Limb (tissue), 2 donors: ENCODE results near the gene ZSWIM6.
"Not testable (repeated sequence)": the region's sequence is repeated elsewhere in the genome, so short reads cannot be mapped to it uniquely, and the experiment has no call there.

ENCODE experiments used
- DNase-seq, 2 donors: peaks; one replicate each; pipeline ENCODE4 v3.0.0-alpha.2; 2016; ENCODE audit errors: extremely low spot score in 2 of 2

The ZSWIM6 gene

DNA sequence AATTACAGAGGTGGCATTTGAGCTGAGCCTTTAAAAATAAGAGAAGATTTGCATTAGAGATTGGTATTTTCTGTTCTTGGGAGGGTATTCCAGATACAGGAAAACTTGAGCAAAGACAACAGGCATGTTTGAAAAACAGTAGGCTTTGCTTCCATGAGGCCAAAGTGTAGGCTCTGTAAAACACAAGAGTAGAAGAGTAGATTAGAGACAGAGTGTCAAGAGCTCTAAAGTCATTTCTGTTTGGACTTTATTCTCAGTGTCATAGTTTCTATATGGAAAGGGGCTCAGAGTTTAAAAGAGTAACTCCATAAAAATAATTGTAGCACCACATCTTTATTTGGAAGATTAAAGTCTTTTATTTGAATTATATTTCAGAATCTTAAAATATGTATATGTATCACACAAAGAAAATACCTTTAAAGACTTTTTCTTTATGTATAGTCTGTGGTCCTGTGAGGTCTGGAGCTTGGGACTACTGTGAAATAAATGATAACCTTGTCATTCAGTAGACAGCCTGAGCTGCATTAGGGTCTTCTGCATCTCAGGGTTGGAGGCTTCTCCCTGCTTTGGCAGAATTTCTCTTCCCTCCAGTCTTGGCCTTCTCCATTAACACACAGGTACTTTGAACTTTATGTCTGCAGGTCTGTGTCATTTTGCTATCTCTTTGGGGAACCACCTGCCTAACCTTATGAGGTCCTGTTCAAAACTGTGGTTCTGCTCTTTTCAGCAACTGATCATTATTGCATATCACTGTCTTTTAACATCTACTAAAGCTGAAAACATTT is 73.6 kb downstream of the ZSWIM6 start:
- no peak for DNase-seq

- not testable (repeated sequence) for DNase-seq
Observed at GRCh38 chr5:61406497-61406896, 74.4 kb downstream of the ZSWIM6 start.

DNA sequence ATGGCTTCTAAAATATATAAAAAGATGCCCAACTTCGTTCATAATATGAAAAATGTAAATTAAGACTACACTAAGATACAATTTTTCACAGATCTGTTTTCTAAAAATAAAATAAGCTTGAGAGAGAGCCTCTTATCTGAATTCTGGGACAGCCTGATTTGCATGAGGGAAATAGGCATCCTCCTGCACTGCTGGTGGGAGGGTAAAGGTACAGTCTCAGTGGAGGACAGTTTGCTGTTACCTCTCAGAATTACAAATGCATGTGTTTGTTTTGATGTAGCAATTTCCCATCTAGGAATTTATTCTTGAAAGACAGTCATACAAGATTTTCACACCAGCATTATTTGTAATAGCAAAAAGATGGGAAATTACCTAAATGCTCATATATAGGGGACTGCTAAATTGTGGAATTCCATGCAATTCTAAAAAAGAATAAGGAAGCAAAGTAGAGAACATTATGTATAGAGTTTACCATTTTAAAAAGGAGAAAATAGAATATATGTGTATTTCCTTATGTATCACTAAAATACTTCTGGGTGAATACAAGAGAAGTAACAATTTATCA is 75.7 kb downstream of the ZSWIM6 start:
- no peak for DNase-seq

DNA sequence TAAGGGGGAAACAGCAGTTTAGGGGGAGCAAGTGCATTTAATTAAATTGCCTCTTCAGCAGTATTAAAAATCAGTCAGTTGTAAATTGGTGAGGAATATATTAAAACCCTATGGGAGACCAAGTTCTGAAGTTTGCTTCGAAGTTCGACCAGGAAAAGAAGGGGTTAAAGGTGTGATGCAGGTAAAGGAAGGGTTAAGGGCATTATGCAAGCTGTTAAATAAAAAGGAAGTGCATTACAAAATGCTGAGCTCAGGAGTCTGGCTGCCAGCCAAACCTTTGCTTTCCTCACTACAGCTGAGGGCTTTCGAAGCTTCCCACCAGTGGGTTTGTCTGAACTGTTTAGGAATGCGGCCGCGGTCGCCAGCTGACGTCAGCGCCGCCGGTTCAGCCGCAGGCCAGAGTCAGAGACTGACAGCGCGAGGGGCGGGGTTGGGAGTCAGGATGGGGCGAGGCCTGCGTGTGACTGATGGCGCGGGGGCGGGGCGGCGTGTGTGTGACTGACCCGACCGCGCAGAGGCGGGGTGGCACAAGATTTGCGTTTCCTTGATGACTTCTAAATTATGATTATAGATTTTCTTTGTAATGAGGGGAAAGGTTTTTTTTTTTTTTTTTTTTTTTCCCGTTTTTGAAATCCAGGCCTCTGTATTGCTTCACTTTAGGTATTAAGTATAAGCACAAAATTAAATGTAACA is 76.6 kb downstream of the ZSWIM6 start:
- DNase-seq = peak; percentile 98 to 99

DNA sequence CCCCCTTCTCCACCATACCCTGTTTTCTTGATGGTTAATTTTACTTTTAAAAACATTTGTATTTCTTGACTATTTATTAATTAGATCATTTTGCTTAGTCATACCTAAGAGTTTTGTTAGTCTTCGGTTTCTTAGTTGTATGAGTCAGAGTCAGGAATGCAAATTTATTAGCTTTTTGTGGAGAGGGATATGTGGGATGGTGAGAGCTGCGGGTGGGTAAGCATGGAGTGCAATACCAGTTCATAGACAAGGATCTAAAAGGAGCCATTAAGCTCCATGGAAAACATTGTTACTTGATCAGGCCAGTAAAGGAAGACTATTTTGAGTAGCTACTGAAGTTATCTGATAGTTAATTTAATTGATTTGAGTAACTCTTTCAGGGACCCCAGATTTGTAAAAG is 77.5 kb downstream of the ZSWIM6 start:
- DNase-seq = no peak

GRCh38 chr5:61410811-61411210 is 78.8 kb downstream of the ZSWIM6 start:
- no peak for DNase-seq

GRCh38 chr5:61412361-61412760 is 80.3 kb downstream of the ZSWIM6 start:
- no peak for DNase-seq

- not testable (repeated sequence) for DNase-seq
Observed at GRCh38 chr5:61413205-61413604, 81.1 kb downstream of the ZSWIM6 start.

- DNase-seq = no peak
Observed at GRCh38 chr5:61414806-61415205, 82.7 kb downstream of the ZSWIM6 start.

DNA sequence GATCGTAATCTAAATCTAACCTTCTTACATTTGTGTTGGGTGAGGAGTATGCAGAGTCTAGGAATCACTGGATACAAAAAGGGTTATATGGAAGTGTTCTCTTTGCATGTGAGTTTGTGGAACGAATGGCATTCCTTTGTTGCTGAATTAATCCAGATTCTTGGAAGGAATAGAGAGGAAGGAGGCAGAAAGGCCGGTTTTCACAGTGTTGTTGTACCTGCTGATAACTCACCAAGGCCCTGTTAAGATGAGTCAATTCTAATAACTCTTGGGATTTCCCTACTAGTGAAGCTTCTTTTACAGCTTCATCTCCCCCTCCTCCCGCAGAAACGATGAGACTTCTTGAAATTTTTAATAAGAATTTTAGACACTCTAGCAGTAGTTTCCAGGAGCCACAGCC is 84.0 kb downstream of the ZSWIM6 start:
- no peak for DNase-seq

DNA sequence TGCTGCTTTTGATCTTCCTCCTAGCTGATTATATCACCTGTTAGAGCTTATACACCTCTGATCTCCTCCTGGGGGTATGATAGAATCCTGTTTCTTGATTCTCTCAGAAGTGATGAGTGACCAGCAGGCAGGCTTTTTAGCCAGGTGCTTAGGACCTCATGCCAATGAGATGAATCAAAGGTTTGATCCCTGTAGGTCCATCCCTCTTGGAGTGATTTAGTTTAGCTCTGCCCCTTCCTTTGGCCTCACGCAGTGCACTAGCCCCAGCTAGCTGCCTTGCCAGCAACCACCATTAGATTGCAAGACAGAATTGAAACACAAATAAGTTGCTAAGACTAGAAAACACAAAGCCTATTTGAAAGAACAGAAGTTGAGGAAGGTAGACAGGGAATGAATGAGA is 84.4 kb downstream of the ZSWIM6 start:
- no peak for DNase-seq

DNA sequence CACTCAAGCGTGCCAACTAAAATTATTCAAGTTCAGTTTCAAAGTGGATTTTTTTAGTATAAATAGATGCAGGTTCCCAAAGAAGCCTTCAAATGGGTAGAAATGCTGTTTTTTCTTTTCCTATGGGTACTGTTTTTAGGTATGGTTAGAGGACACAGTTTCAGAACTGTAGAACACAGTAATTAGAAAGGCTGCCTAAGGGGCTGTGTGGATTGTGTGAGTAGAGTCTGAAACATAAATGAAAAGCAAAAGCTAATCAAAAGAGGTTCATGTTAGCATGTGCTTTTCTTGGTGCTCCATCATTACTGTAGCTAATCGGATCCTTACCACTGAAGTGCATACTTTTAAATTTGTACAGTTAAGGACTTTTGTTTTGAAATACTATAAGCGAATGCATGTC is 85.3 kb downstream of the ZSWIM6 start:
- DNase-seq = no peak

- DNase-seq = no peak
Observed at GRCh38 chr5:61417851-61418250, 85.8 kb downstream of the ZSWIM6 start.

DNA sequence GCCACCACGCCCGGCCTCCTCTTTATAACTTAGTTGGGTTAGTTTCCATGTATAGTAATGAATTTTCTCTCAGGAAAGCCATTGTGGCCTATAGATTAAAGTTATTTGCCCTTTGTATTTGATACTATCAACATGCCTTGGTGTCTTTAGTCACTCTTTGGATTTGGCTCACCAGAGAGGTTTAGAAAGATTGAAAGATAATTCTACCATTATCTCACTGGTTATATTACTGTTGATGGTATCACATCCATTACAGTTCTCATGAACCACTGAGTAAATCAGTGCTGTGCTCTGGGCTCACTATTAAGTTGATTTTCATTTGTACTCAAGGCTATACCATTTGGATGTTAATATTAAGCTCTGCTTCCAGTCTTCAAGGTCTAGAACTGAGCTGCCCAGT is 87.0 kb downstream of the ZSWIM6 start:
- DNase-seq = no peak

GRCh38 chr5:61420016-61420415 is 88.0 kb downstream of the ZSWIM6 start:
- DNase-seq = no peak

- DNase-seq = not testable (repeated sequence)
Observed at GRCh38 chr5:61421262-61421661, 89.2 kb downstream of the ZSWIM6 start.

GRCh38 chr5:61423487-61424145 is 91.6 kb downstream of the ZSWIM6 start:
- no peak for DNase-seq

- no peak for DNase-seq
Observed at GRCh38 chr5:61425918-61426317, 93.9 kb downstream of the ZSWIM6 start.

DNA sequence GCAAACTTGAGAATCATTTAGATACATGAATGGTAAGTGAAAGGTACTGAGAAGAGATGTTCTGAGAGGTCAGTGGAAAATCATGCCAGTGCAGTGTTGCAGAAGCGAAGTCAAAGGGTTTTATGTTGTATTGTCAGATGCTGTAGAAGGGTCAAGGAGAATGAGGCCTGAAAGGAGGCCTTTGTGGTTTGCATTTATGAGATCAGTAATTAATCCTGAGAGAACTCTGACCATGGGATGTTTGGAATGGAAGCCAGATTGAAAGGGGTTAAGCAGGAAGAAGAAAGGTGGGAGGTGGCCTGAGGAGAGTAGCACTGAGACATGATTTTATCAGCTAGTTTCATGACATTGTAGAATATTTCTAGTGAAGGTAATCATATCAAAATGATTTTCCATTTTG is 97.8 kb downstream of the ZSWIM6 start:
- DNase-seq = no peak

- no peak for DNase-seq
Observed at GRCh38 chr5:61431923-61432620, 100.0 kb downstream of the ZSWIM6 start.

DNA sequence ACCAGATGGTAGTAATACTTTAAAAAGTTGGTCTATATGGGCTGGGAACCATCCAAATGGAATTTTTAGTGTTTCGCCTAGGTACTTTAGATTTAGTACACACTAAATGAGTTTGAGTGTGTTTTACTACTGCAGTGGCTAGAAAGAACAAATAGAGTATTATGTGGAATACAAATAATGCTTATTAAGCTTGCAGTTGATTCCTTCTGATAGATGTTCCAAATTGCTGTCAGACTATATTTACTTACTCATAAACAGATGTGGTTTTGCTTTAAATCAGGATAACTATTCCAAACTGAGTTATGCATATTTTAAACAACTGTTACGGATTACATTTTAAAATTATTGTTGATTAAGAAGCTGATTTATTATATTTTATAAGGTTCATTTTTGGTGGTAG is 103.3 kb downstream of the ZSWIM6 start:
- DNase-seq = no peak
